Measurements from ENCODE around the gene ADAM23.

DNA sequence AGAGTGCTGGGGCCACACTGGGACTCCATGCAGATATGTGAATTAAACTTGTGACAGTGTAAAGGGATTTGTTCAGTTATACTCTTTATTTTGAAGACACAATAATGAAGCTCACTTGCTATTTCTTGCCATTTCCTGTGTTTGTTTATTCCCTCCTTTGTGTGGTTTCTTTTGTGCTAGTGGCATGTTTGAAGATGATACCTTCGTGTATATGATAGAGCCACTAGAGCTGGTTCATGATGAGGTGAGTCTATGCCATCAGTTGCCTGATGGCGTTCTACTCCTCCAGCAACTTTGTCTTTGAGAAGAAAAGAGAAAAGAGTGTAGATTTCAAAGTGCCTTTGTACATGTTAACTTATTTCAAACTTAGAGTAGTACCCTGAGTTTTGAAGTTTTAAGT, 99.7 kb downstream of the ADAM23 start:
- TF ChIP-seq, protein P1, sequence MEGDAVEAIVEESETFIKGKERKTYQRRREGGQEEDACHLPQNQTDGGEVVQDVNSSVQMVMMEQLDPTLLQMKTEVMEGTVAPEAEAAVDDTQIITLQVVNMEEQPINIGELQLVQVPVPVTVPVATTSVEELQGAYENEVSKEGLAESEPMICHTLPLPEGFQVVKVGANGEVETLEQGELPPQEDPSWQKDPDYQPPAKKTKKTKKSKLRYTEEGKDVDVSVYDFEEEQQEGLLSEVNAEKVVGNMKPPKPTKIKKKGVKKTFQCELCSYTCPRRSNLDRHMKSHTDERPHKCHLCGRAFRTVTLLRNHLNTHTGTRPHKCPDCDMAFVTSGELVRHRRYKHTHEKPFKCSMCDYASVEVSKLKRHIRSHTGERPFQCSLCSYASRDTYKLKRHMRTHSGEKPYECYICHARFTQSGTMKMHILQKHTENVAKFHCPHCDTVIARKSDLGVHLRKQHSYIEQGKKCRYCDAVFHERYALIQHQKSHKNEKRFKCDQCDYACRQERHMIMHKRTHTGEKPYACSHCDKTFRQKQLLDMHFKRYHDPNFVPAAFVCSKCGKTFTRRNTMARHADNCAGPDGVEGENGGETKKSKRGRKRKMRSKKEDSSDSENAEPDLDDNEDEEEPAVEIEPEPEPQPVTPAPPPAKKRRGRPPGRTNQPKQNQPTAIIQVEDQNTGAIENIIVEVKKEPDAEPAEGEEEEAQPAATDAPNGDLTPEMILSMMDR (IDR thresholded peaks at IDR 0.05) = no peak
- TF ChIP-seq, protein P2, sequence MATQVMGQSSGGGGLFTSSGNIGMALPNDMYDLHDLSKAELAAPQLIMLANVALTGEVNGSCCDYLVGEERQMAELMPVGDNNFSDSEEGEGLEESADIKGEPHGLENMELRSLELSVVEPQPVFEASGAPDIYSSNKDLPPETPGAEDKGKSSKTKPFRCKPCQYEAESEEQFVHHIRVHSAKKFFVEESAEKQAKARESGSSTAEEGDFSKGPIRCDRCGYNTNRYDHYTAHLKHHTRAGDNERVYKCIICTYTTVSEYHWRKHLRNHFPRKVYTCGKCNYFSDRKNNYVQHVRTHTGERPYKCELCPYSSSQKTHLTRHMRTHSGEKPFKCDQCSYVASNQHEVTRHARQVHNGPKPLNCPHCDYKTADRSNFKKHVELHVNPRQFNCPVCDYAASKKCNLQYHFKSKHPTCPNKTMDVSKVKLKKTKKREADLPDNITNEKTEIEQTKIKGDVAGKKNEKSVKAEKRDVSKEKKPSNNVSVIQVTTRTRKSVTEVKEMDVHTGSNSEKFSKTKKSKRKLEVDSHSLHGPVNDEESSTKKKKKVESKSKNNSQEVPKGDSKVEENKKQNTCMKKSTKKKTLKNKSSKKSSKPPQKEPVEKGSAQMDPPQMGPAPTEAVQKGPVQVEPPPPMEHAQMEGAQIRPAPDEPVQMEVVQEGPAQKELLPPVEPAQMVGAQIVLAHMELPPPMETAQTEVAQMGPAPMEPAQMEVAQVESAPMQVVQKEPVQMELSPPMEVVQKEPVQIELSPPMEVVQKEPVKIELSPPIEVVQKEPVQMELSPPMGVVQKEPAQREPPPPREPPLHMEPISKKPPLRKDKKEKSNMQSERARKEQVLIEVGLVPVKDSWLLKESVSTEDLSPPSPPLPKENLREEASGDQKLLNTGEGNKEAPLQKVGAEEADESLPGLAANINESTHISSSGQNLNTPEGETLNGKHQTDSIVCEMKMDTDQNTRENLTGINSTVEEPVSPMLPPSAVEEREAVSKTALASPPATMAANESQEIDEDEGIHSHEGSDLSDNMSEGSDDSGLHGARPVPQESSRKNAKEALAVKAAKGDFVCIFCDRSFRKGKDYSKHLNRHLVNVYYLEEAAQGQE (IDR thresholded peaks at IDR 0.05) = no peak
- TF ChIP-seq BHLHE40 (IDR thresholded peaks at IDR 0.05; ENCODE audit: low read depth, low read length) (no peak), JUN (IDR thresholded peaks at IDR 0.05) (no peak), POLR2A (IDR thresholded peaks at IDR 0.05; ENCODE audit: low read length) (no peak), FOXS1 (CRISPR knock-in tag; IDR thresholded peaks at IDR 0.05) (no peak), KDM1A (IDR thresholded peaks at IDR 0.05; ENCODE audit: low read depth) (no peak), CHD2 (IDR thresholded peaks at IDR 0.05; ENCODE audit: low read length, partially characterized antibody) (no peak)

Data from A549 (cell line).